Aorta (tissue), 5 donors: ENCODE measurements around the gene STN1. TPM values are rescaled to one million over a fixed set of nuclear protein-coding genes. Genes with fewer than 3 reads are reported as not detected.

ENCODE experiments used
- ATAC-seq: fragments of 200-7000 bp; cut with Tn5 transposase; one replicate; pipeline ENCODE4 v1.9.1; 2022; ENCODE audit warnings: moderate library complexity; ENCODE audit not compliant: low FRiP score
- DNase-seq, 2 donors: peaks; one replicate each; pipeline ENCODE4 v3.0.0-alpha.2; 2020
- H3K27ac ChIP-seq, 2 donors: one replicate each; pipeline ENCODE4 v1.5.1; 2013; ENCODE audit warnings: low read length in 2 of 2, mild to moderate bottlenecking in 2 of 2, moderate library complexity in 2 of 2, control low read depth in 1 of 2, inconsistent platforms in 1 of 2, low read depth in 1 of 2
- H3K27me3 ChIP-seq, 2 donors: one replicate each; pipeline ENCODE4 v1.6.1; 2013; ENCODE audit warnings: control low read depth in 1 of 2, low read length in 1 of 2, mild to moderate bottlenecking in 1 of 2, moderate library complexity in 1 of 2; ENCODE audit not compliant: insufficient read depth in 2 of 2, control insufficient read depth in 1 of 2
- H3K36me3 ChIP-seq, 2 donors: one replicate each; pipeline ENCODE4 v1.6.1; 2013; ENCODE audit warnings: control low read depth in 1 of 2, low read length in 1 of 2, mild to moderate bottlenecking in 1 of 2; ENCODE audit not compliant: insufficient read depth in 2 of 2, control insufficient read depth in 1 of 2
- H3K4me1 ChIP-seq, 2 donors: one replicate each; pipeline ENCODE4 v1.6.1; 2013; ENCODE audit warnings: low read length in 2 of 2, control low read depth in 1 of 2, mild to moderate bottlenecking in 1 of 2, moderate library complexity in 1 of 2; ENCODE audit not compliant: insufficient read depth in 2 of 2, control insufficient read depth in 1 of 2
- H3K4me3 ChIP-seq, 2 donors: one replicate each; pipeline ENCODE4 v1.5.1; 2013; ENCODE audit warnings: low read length in 2 of 2, control low read depth in 1 of 2, mild to moderate bottlenecking in 1 of 2
- H3K9me3 ChIP-seq: one replicate; pipeline ENCODE4 v1.6.1; 2013; ENCODE audit warnings: mild to moderate bottlenecking, low read length; ENCODE audit not compliant: control insufficient read depth
- WGBS, 2 donors: extraction: QIAGEN DNeasy Blood & Tissue Kit; methylation state at CpG; one replicate each; pipeline ENCODE4 v1.1.7; 2013; 5-methylcytosine and 5-hydroxymethylcytosine counted together
- intact Hi-C, 2 donors: fragments of 100-400 bp; cut with DNase I; formaldehyde crosslinking; loops; one replicate each; pipeline versions ENCODE4 v1.14.2 to v1.15.0; 2022
- polyA plus RNA-seq, 2 donors: library from polyadenylated mRNA; stranded (reverse); fragments of 200-250 nt; gene quantifications; one replicate each; pipeline ENCODE4 v1.2.3, GENCODE V29; 2013
- total RNA-seq, 2 donors: library from RNA; stranded (reverse); fragmentation: NEBNext Ultra II Directional; extraction: Animal tissue kit (Norgen Biotek cat#: 25700); gene quantifications; one replicate each; pipeline ENCODE4 v1.2.1, GENCODE V29; 2021
- donor health status: healthy with polysubstance abuse.
- donor health status: Bipolar disorder and iron deficiency.
- donor health status: DM: no; HTN: no; CAD: no.
- donor health status: DM: no; HTN: no; CAD: no.
- donor health status: DM: yes; HTN: yes; CAD: no.

The STN1 gene
- total and polyA plus RNA-seq, 4 donors = 16.9 to 24.2 (median 20.5) TPM

- Histone ChIP-seq H3K36me3 (no peaks in the 10 kb centered on the region), H3K27ac (no peak overlapping the region), H3K27me3 (no peaks in the 10 kb centered on the region), H3K4me3 (no peak overlapping the region), H3K9me3 (no peaks in the 10 kb centered on the region), H3K4me1 (peaks cover 2 to 11% of the 10 kb centered on the region in 2 donors)
- DNase-seq (no peak), ATAC-seq (no peak)
- 15 to 21% methylated on average over 13 of the region's 13 CpGs for WGBS, 2 donors
- intact Hi-C loops = no loop called here
These were observed 79.0 kb downstream of the STN1 start for GRCh38 chr10:103838862-103839518.

- intact Hi-C loops = no loop called here
- H3K36me3 ChIP-seq = no peaks in the 10 kb centered on the region
- 91 to 92% methylated on average over 4 of the region's 4 CpGs for WGBS, 2 donors
- H3K27me3 ChIP-seq = no peaks in the 10 kb centered on the region
- no peak for DNase-seq
- peaks cover 0 to 7% of the 10 kb centered on the region in 2 donors for H3K4me1 ChIP-seq
- no peak overlapping the region for H3K4me3 ChIP-seq
- no peak for ATAC-seq
- no peaks in the 10 kb centered on the region for H3K9me3 ChIP-seq
- H3K27ac ChIP-seq = no peak overlapping the region
These were observed 80.0 kb downstream of the STN1 start for GRCh38 chr10:103838070-103838395.

GRCh38 chr10:103837370-103838069 is 80.5 kb downstream of the STN1 start:
- no peak for DNase-seq
- H3K9me3 ChIP-seq = no peaks in the 10 kb centered on the region
- H3K27me3 ChIP-seq = no peaks in the 10 kb centered on the region
- H3K27ac ChIP-seq = no peak overlapping the region
- ATAC-seq = no peak
- WGBS, 2 donors = 87 to 88% methylated on average over 10 of the region's 10 CpGs
- intact Hi-C loops = no loop called here
- H3K4me3 ChIP-seq = no peak overlapping the region
- peaks cover 0 to 7% of the 10 kb centered on the region in 2 donors for H3K4me1 ChIP-seq
- no peaks in the 10 kb centered on the region for H3K36me3 ChIP-seq

- intact Hi-C loops = no loop called here
- no peak for DNase-seq
- H3K27ac ChIP-seq = no peak overlapping the region
- no peak for ATAC-seq
- WGBS, 2 donors = 89 to 95% methylated on average over 9 of the region's 9 CpGs
- no peaks in the 10 kb centered on the region for H3K36me3 ChIP-seq
- no peak overlapping the region for H3K4me3 ChIP-seq
- H3K9me3 ChIP-seq = no peaks in the 10 kb centered on the region
- no peaks in the 10 kb centered on the region for H3K27me3 ChIP-seq
- H3K4me1 ChIP-seq = peaks cover 0 to 7% of the 10 kb centered on the region in 2 donors
These were observed 81.1 kb downstream of the STN1 start for GRCh38 chr10:103836861-103837260.

- Histone ChIP-seq H3K27me3 (no peaks in the 10 kb centered on the region), H3K9me3 (no peaks in the 10 kb centered on the region), H3K27ac (no peak overlapping the region), H3K4me3 (no peak overlapping the region), H3K4me1 (peaks cover 0 to 7% of the 10 kb centered on the region in 2 donors), H3K36me3 (no peaks in the 10 kb centered on the region)
- ATAC-seq = no peak
- intact Hi-C loops = no loop called here
- WGBS, 2 donors = 85 to 89% methylated on average over 1 of the region's 1 CpG
- no peak for DNase-seq
These were observed 81.7 kb downstream of the STN1 start for GRCh38 chr10:103836273-103836672.

GRCh38 chr10:103835096-103836050 is 82.6 kb downstream of the STN1 start:
- Histone ChIP-seq H3K27me3 (no peaks in the 10 kb centered on the region), H3K27ac (peak overlapping the region in 1 of 2 donors; percentile 14), H3K36me3 (no peaks in the 10 kb centered on the region), H3K4me3 (no peak overlapping the region), H3K4me1 (peaks cover 0 to 7% of the 10 kb centered on the region in 2 donors), H3K9me3 (no peaks in the 10 kb centered on the region)
- DNase-seq (peak; percentile 84 to 89), ATAC-seq (peak; percentile 83)
- WGBS, 2 donors = 25 to 32% methylated on average over 20 of the region's 20 CpGs
- intact Hi-C loops = no loop called here

GRCh38 chr10:103834436-103835095 is 83.4 kb downstream of the STN1 start:
- H3K9me3 ChIP-seq = no peaks in the 10 kb centered on the region
- DNase-seq = no peak
- no peak overlapping the region for H3K4me3 ChIP-seq
- 30 to 47% methylated on average over 5 of the region's 5 CpGs for WGBS, 2 donors
- intact Hi-C loops = no loop called here
- no peaks in the 10 kb centered on the region for H3K36me3 ChIP-seq
- no peaks in the 10 kb centered on the region for H3K27me3 ChIP-seq
- peak overlapping the region in 1 of 2 donors; percentile 14 for H3K27ac ChIP-seq
- peaks cover 0 to 7% of the 10 kb centered on the region in 2 donors for H3K4me1 ChIP-seq
- ATAC-seq = peak; percentile 17

- Histone ChIP-seq H3K9me3 (no peaks in the 10 kb centered on the region), H3K36me3 (no peaks in the 10 kb centered on the region), H3K4me3 (no peak overlapping the region), H3K27ac (no peak overlapping the region), H3K27me3 (no peaks in the 10 kb centered on the region), H3K4me1 (peaks cover 0 to 6% of the 10 kb centered on the region in 2 donors)
- peak; percentile 42 for ATAC-seq
- intact Hi-C loops = no loop called here
- WGBS, 2 donors = 42 to 52% methylated on average over 5 of the region's 5 CpGs
- peak in 1 of 2 donors; percentile 79 for DNase-seq
These were observed 84.1 kb downstream of the STN1 start for GRCh38 chr10:103833731-103834365.
